DOHH2 (cell line): Measurements from ENCODE around the gene RNF167.

Source experiments
- H3F3A ChIP-seq: fragments of 200-600 bp; sonication (generic), shearing (Covaris generic); 2 replicates; pipeline ENCODE4 v1.6.0; 2016; ENCODE audit warnings: antibody characterized with exemption, mild to moderate bottlenecking; ENCODE audit not compliant: control insufficient read depth, insufficient read depth
- H3K27ac ChIP-seq: fragments of 200-600 bp; sonication (generic); 2 replicates; pipeline ENCODE4 v1.5.1; 2014; ENCODE audit warnings: low read depth, mild to moderate bottlenecking, low read length, moderate library complexity
- H3K27me3 ChIP-seq: fragments of 200-600 bp; sonication (generic); 2 replicates; pipeline ENCODE4 v1.6.1; 2014; ENCODE audit warnings: mild to moderate bottlenecking, low read length, mixed read lengths; ENCODE audit not compliant: control insufficient read depth
- H3K36me3 ChIP-seq: fragments of 200-600 bp; sonication (generic); 2 replicates; pipeline ENCODE4 v1.6.1; 2014; ENCODE audit warnings: mild to moderate bottlenecking, low read length, moderate library complexity, mixed read lengths; ENCODE audit not compliant: control insufficient read depth
- H3K4me1 ChIP-seq: fragments of 200-600 bp; sonication (generic); 2 replicates; pipeline ENCODE4 v1.6.1; 2014; ENCODE audit warnings: mild to moderate bottlenecking, low read length, mixed read lengths; ENCODE audit not compliant: control insufficient read depth
- H3K4me2 ChIP-seq: fragments of 200-600 bp; sonication (generic); 2 replicates; pipeline ENCODE4 v1.6.0; 2014; ENCODE audit warnings: mild to moderate bottlenecking, low read length, moderate library complexity
- H3K4me3 ChIP-seq: fragments of 200-600 bp; sonication (generic); 2 replicates; pipeline ENCODE4 v1.5.1; 2014; ENCODE audit warnings: mild to moderate bottlenecking, low read length, mixed read lengths
- H3K79me2 ChIP-seq: fragments of 200-600 bp; sonication (generic); 2 replicates; pipeline ENCODE4 v1.6.1; 2014; ENCODE audit warnings: mild to moderate bottlenecking, low read length, mixed read lengths; ENCODE audit not compliant: control insufficient read depth
- H3K9me2 ChIP-seq: fragments of 200-600 bp; sonication (generic); replicated peaks from 2 replicates; pipeline ENCODE4 v1.6.1; 2014; ENCODE audit warnings: mild to moderate bottlenecking, low read length, mixed read lengths; ENCODE audit not compliant: control insufficient read depth
- H3K9me3 ChIP-seq: fragments of 200-600 bp; sonication (generic); 2 replicates; pipeline ENCODE4 v1.6.1; 2014; ENCODE audit warnings: antibody characterized with exemption, low read length, mixed read lengths; ENCODE audit not compliant: control insufficient read depth, insufficient read depth
- H4K20me1 ChIP-seq: fragments of 200-600 bp; sonication (generic); 2 replicates; pipeline ENCODE4 v1.6.0; 2014; ENCODE audit warnings: low read depth, mild to moderate bottlenecking, antibody characterized with exemption, low read length, moderate library complexity; ENCODE audit not compliant: control insufficient read depth, insufficient read depth
- EZH2phosphoT487 ChIP-seq: fragments of 200-600 bp; sonication (generic); IDR thresholded peaks from 2 replicates; pipeline ENCODE4 v1.6.1; 2017; ENCODE audit warnings: borderline replicate concordance, mild to moderate bottlenecking, antibody characterized with exemption, low read length, moderate library complexity, mixed read lengths
- TF ChIP-seq, protein P1 (sequence below): fragments of 200-600 bp; sonication (generic); IDR thresholded peaks from one replicate; pipeline ENCODE4 v1.5.1; 2014; ENCODE audit warnings: antibody characterized with exemption, mild to moderate bottlenecking, low read depth, low read length; ENCODE audit not compliant: poor library complexity, severe bottlenecking

The RNF167 gene

DNA sequence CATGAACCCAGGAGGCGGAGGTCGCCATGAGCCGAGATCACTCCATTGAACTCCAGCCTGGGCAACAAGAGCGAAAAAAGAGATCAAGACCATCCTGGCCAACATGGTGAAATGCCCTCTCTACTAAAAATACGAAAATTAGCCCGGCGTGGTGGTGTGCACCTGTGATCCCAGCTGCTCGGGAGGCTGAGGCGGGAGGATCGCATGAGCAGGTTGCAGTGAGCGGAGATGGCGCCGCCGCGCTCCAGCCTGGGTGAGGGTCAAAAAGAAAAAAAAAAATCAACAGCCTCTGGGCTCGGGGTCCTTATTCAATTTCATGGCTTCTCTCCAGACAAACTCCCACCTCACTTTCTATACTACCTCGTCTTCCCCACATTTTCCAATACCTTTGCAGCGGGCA lies 11.2 kb upstream of the RNF167 start:
- H3K4me3 ChIP-seq, result no peak overlapping the region
- H4K20me1 ChIP-seq, result no peaks in the 10 kb centered on the region
- no peaks in the 10 kb centered on the region for H3K36me3 ChIP-seq
- H3K9me3 ChIP-seq, result no peaks in the 10 kb centered on the region
- no peaks in the 10 kb centered on the region for H3K79me2 ChIP-seq
- no peaks in the 10 kb centered on the region for H3K4me1 ChIP-seq
- TF ChIP-seq, protein P1, sequence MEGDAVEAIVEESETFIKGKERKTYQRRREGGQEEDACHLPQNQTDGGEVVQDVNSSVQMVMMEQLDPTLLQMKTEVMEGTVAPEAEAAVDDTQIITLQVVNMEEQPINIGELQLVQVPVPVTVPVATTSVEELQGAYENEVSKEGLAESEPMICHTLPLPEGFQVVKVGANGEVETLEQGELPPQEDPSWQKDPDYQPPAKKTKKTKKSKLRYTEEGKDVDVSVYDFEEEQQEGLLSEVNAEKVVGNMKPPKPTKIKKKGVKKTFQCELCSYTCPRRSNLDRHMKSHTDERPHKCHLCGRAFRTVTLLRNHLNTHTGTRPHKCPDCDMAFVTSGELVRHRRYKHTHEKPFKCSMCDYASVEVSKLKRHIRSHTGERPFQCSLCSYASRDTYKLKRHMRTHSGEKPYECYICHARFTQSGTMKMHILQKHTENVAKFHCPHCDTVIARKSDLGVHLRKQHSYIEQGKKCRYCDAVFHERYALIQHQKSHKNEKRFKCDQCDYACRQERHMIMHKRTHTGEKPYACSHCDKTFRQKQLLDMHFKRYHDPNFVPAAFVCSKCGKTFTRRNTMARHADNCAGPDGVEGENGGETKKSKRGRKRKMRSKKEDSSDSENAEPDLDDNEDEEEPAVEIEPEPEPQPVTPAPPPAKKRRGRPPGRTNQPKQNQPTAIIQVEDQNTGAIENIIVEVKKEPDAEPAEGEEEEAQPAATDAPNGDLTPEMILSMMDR, result no peak
- no peak for TF ChIP-seq EZH2phosphoT487
- no peak overlapping the region for H3K27ac ChIP-seq
- H3F3A ChIP-seq, result no peaks in the 10 kb centered on the region
- H3K4me2 ChIP-seq, result no peak overlapping the region
- no peaks in the 10 kb centered on the region for H3K9me2 ChIP-seq
- no peaks in the 10 kb centered on the region for H3K27me3 ChIP-seq

DNA sequence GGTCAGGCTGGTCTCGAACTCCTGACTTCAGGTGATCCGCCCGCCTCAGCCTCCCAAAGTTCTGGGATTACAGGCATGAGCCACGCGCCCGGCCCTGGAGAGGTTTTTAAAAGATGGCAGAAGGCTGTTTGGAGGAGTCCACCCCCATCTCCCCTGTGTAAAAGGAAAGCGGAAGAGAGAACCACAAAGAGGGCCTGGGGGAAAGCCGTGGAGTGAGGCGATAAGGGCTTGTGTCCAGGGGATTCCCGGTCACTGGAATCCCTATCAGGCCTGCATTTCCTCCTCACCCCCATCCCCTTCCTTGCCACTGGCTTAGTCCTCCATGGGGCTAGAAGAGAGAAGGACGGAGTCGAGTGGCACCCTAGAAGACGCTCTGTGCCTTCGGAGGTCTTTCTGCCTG lies 8.1 kb upstream of the RNF167 start, which contains the start of gene GP1BA:
TSS of gene GP1BA (plus strand) at position 315 of the 400 bp plus-strand sequence. CDS start 328 bp downstream, outside the sequence.
- H3K4me3 ChIP-seq, result no peak within 1 kb of the TSS
- no peaks in the 10 kb centered on the region for H3K79me2 ChIP-seq
- H3K36me3 ChIP-seq, result peaks cover 17% of the 10 kb centered on the region
- H3K27me3 ChIP-seq, result no peaks in the 10 kb centered on the region
- H3K9me2 ChIP-seq, result no peaks in the 10 kb centered on the region
- H4K20me1 ChIP-seq, result no peaks in the 10 kb centered on the region; the same call in 1 of the 2 replicates
- H3K9me3 ChIP-seq, result no peaks in the 10 kb centered on the region
- no peak within 1 kb of the TSS for H3K27ac ChIP-seq
- no peaks in the 10 kb centered on the region for H3F3A ChIP-seq
- TF ChIP-seq EZH2phosphoT487, result no peak
- TF ChIP-seq, protein P1, result no peak
- H3K4me1 ChIP-seq, result peaks cover 11% of the 10 kb centered on the region
- H3K4me2 ChIP-seq, result no peak within 1 kb of the TSS

DNA sequence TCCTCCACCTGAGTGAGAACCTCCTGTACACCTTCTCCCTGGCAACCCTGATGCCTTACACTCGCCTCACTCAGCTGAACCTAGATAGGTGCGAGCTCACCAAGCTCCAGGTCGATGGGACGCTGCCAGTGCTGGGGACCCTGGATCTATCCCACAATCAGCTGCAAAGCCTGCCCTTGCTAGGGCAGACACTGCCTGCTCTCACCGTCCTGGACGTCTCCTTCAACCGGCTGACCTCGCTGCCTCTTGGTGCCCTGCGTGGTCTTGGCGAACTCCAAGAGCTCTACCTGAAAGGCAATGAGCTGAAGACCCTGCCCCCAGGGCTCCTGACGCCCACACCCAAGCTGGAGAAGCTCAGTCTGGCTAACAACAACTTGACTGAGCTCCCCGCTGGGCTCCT lies 7.3 kb upstream of the RNF167 start:
- H3K4me1 ChIP-seq, result peaks cover 11% of the 10 kb centered on the region
- H3K79me2 ChIP-seq, result peaks cover 2% of the 10 kb centered on the region
- TF ChIP-seq EZH2phosphoT487, result no peak
- TF ChIP-seq, protein P1, result no peak
- no peaks in the 10 kb centered on the region for H3K9me3 ChIP-seq
- H4K20me1 ChIP-seq, result no peaks in the 10 kb centered on the region; the same call in 1 of the 2 replicates
- H3K36me3 ChIP-seq, result peaks cover 25% of the 10 kb centered on the region
- H3K9me2 ChIP-seq, result no peaks in the 10 kb centered on the region
- no peak overlapping the region for H3K4me2 ChIP-seq
- no peaks in the 10 kb centered on the region for H3F3A ChIP-seq
- no peak overlapping the region for H3K27ac ChIP-seq
- H3K4me3 ChIP-seq, result no peak overlapping the region
- no peaks in the 10 kb centered on the region for H3K27me3 ChIP-seq

DNA sequence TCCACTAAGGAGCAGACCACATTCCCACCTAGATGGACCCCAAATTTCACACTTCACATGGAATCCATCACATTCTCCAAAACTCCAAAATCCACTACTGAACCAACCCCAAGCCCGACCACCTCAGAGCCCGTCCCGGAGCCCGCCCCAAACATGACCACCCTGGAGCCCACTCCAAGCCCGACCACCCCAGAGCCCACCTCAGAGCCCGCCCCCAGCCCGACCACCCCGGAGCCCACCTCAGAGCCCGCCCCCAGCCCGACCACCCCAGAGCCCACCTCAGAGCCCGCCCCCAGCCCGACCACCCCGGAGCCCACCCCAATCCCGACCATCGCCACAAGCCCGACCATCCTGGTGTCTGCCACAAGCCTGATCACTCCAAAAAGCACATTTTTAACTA lies 6.4 kb upstream of the RNF167 start:
- H3K9me2 ChIP-seq, result no peaks in the 10 kb centered on the region
- TF ChIP-seq, protein P1, result no peak
- no peak for TF ChIP-seq EZH2phosphoT487
- peaks cover 19% of the 10 kb centered on the region for H3K4me1 ChIP-seq
- H3F3A ChIP-seq, result no peaks in the 10 kb centered on the region
- no peak overlapping the region for H3K27ac ChIP-seq
- H3K36me3 ChIP-seq, result peaks cover 34% of the 10 kb centered on the region
- peaks cover 11% of the 10 kb centered on the region for H3K79me2 ChIP-seq
- no peaks in the 10 kb centered on the region; the same call in 1 of the 2 replicates for H4K20me1 ChIP-seq
- H3K4me2 ChIP-seq, result no peak overlapping the region
- no peaks in the 10 kb centered on the region for H3K9me3 ChIP-seq
- H3K4me3 ChIP-seq, result no peak overlapping the region
- no peaks in the 10 kb centered on the region for H3K27me3 ChIP-seq
